ENCODE results near the gene HIBCH. TPM values are rescaled to one million over a fixed set of nuclear protein-coding genes. Genes with fewer than 3 reads are reported as not detected.

The HIBCH gene
- total and polyA plus RNA-seq, 2 experiments from 2014 or later = 10.4 to 29.0 TPM

DNA sequence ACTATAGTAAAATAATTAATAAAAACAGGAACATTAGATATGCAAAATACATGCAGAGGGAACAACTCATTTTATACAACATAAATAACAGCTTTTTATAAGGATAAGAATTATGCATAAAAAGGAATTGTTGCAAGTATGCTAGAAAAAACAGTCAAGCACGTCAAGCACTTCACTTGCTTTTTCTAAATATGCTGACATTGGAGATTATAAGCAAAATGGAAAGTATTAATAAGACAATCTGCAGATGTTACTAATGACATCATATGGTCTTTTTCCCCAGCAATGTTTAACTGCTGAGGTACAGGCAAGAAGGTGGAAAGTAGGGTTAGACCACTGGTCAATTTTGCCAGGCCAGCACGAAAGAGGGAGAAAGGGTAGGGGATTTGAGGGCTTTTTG, 111.7 kb downstream of the HIBCH start:
- Histone ChIP-seq H4K20me1 (ENCODE audit: insufficient read depth) (no peaks in the 10 kb centered on the region), H3K9me3 (ENCODE audit: low read depth) (no peaks in the 10 kb centered on the region), H3K9me2 (ENCODE audit: insufficient read depth) (no peaks in the 10 kb centered on the region), H3K4me2 (ENCODE audit: unreplicated experiment) (no peak overlapping the region), H3K4me3 (no peak overlapping the region), H2AFZ (no peak overlapping the region), H3K79me2 (ENCODE audit: insufficient read depth) (no peaks in the 10 kb centered on the region), H3F3A (ENCODE audit: insufficient read depth) (no peaks in the 10 kb centered on the region; the same call in 1 of the 2 replicates), H3K27ac (no peak overlapping the region), H3K36me3 (ENCODE audit: low read depth) (peaks cover 8% of the 10 kb centered on the region), H3K27me3 (replicated peaks; ENCODE audit: insufficient read depth) (no peaks in the 10 kb centered on the region), H3K9ac (no peak overlapping the region), H3K4me1 (ENCODE audit: insufficient read depth) (peaks cover 7% of the 10 kb centered on the region)
- in situ Hi-C loops (cut with MboI) = no loop called here
- WGBS, 2 experiments (ENCODE audit: low coverage in 1 of 2, low lambda C conversion rate in 2 of 2, missing lambda C conversion rate in 2 of 2) = 68 to 72% methylated on average over 2 of the region's 2 CpGs
- no peak for DNase-seq
- TF ChIP-seq EZH2phosphoT487 (IDR thresholded peaks at IDR 0.05; ENCODE audit: insufficient read depth, low read depth) (no peak), EZH2 (IDR thresholded peaks at IDR 0.05; ENCODE audit: insufficient read depth, poor library complexity, severe bottlenecking) (no peak)

DNA sequence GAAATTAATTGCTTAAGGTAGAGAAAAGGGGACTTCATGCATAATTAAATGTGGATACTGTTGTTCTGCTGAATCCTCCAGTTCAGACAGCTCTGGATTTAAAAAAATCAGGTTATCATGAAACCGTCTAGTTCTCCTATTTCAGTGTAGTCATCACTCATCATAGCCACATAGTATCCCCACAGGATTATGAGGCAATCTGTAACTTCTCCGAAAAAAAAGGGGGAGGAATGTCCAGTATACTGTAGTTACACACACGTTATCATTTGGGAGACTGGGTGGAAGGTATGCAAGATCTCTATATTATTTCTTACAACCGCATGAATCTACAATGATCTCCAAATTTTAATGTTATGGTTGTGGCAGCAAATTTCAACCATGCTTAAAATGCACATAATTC, 114.0 kb downstream of the HIBCH start:
- H3K4me3 ChIP-seq = no peak overlapping the region
- H3K27me3 ChIP-seq (replicated peaks; ENCODE audit: insufficient read depth) = no peaks in the 10 kb centered on the region
- peak; percentile 66 for DNase-seq
- no peaks in the 10 kb centered on the region for H4K20me1 ChIP-seq (ENCODE audit: insufficient read depth)
- no peak overlapping the region for H3K4me2 ChIP-seq (ENCODE audit: unreplicated experiment)
- H2AFZ ChIP-seq = no peak overlapping the region
- TF ChIP-seq EZH2 (IDR thresholded peaks at IDR 0.05; ENCODE audit: insufficient read depth, poor library complexity, severe bottlenecking) (no peak), EZH2phosphoT487 (IDR thresholded peaks at IDR 0.05; ENCODE audit: insufficient read depth, low read depth) (no peak)
- H3K9me2 ChIP-seq (ENCODE audit: insufficient read depth) = no peaks in the 10 kb centered on the region
- in situ Hi-C loops (cut with MboI) = no loop called here
- no peaks in the 10 kb centered on the region for H3K79me2 ChIP-seq (ENCODE audit: insufficient read depth)
- H3K27ac ChIP-seq = no peak overlapping the region
- WGBS, 2 experiments (ENCODE audit: low coverage in 1 of 2, low lambda C conversion rate in 2 of 2, missing lambda C conversion rate in 2 of 2) = 55 to 59% methylated on average over 4 of the region's 4 CpGs
- no peaks in the 10 kb centered on the region; the same call in 1 of the 2 replicates for H3F3A ChIP-seq (ENCODE audit: insufficient read depth)
- H3K9me3 ChIP-seq (ENCODE audit: low read depth) = no peaks in the 10 kb centered on the region
- peaks cover 7% of the 10 kb centered on the region for H3K4me1 ChIP-seq (ENCODE audit: insufficient read depth)
- H3K9ac ChIP-seq = no peak overlapping the region
- H3K36me3 ChIP-seq (ENCODE audit: low read depth) = peaks cover 9% of the 10 kb centered on the region

DNA sequence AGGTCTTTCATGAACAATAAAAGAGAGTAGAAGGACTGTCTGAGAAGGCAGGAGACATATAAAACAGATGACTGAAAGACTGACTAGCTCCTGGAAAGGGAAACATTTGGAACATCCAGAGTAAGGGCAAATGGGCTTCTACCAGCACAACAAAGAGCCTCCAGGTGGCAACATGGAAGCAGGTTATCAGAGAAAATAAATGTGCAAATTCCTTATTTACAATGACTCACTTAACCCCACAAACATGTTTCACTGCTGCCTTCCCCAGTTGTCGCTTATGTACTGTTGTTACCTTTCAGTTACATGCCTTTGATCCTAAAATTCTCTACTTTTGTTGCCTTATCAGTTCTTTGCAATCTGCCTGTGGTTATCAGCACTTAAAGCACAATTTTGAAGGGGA, 117.0 kb downstream of the HIBCH start:
- Histone ChIP-seq H3K9ac (no peak overlapping the region), H3K27me3 (replicated peaks; ENCODE audit: insufficient read depth) (no peaks in the 10 kb centered on the region), H3K4me2 (ENCODE audit: unreplicated experiment) (no peak overlapping the region), H2AFZ (no peak overlapping the region), H4K20me1 (ENCODE audit: insufficient read depth) (no peaks in the 10 kb centered on the region), H3K4me1 (ENCODE audit: insufficient read depth) (peaks cover 7% of the 10 kb centered on the region), H3F3A (ENCODE audit: insufficient read depth) (no peaks in the 10 kb centered on the region; the same call in 1 of the 2 replicates), H3K36me3 (ENCODE audit: low read depth) (peaks cover 9% of the 10 kb centered on the region), H3K4me3 (no peak overlapping the region), H3K9me3 (ENCODE audit: low read depth) (no peaks in the 10 kb centered on the region), H3K79me2 (ENCODE audit: insufficient read depth) (no peaks in the 10 kb centered on the region), H3K27ac (no peak overlapping the region), H3K9me2 (ENCODE audit: insufficient read depth) (no peaks in the 10 kb centered on the region)
- in situ Hi-C loops (cut with MboI) = no loop called here
- no peak for DNase-seq
- 100% methylated on average over 1 of the region's 1 CpG for WGBS, 2 experiments (ENCODE audit: low coverage in 1 of 2, low lambda C conversion rate in 2 of 2, missing lambda C conversion rate in 2 of 2)
- TF ChIP-seq EZH2phosphoT487 (IDR thresholded peaks at IDR 0.05; ENCODE audit: insufficient read depth, low read depth) (no peak), EZH2 (IDR thresholded peaks at IDR 0.05; ENCODE audit: insufficient read depth, poor library complexity, severe bottlenecking) (no peak)

DNA sequence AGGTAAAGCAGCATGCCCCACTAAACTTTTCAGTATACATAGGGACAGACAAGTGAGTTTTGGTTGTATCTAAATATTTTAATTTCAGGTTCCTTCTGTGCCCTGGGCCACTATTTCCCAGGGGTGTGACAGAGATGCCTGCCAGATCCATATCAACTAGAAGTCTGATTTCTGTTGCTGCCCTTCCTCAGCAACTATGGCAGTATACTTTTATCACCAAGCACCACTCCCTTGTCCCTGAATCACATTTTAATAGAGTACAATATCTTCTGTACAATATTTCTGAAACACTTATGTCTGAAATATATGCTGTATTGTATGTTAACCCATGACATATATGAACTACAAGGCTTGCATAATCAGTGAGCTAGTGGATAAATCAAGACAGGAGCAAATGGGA, 117.6 kb downstream of the HIBCH start:
- Histone ChIP-seq H3F3A (ENCODE audit: insufficient read depth) (no peaks in the 10 kb centered on the region; the same call in 1 of the 2 replicates), H4K20me1 (ENCODE audit: insufficient read depth) (no peaks in the 10 kb centered on the region), H3K4me1 (ENCODE audit: insufficient read depth) (peaks cover 7% of the 10 kb centered on the region), H3K9me3 (ENCODE audit: low read depth) (no peaks in the 10 kb centered on the region), H3K4me2 (ENCODE audit: unreplicated experiment) (no peak overlapping the region), H3K27ac (no peak overlapping the region), H2AFZ (no peak overlapping the region), H3K27me3 (replicated peaks; ENCODE audit: insufficient read depth) (no peaks in the 10 kb centered on the region), H3K4me3 (no peak overlapping the region), H3K9me2 (ENCODE audit: insufficient read depth) (no peaks in the 10 kb centered on the region), H3K36me3 (ENCODE audit: low read depth) (peaks cover 9% of the 10 kb centered on the region), H3K79me2 (ENCODE audit: insufficient read depth) (no peaks in the 10 kb centered on the region), H3K9ac (no peak overlapping the region)
- TF ChIP-seq EZH2phosphoT487 (IDR thresholded peaks at IDR 0.05; ENCODE audit: insufficient read depth, low read depth) = no peak
- no peak for TF ChIP-seq EZH2 (IDR thresholded peaks at IDR 0.05; ENCODE audit: insufficient read depth, poor library complexity, severe bottlenecking)
- in situ Hi-C loops (cut with MboI) = no loop called here
- no peak for DNase-seq

DNA sequence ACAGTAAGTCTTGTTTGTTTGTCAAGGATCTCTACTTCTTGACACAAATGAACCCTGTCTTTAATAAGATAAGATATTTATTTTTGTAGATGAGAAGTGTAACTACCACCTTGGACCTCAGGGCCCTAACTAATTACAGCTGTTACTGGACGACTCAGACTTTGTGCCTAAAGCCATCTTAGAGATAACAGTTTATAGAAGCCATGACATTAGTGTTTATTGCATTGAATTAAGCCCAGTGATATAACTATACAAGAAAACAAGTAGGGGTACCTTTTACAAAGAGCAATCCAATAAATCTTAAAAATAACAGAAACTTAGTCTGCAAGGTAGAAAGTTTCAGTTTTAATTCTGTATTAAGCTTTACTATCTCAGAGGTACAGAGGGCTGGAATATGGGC, 119.0 kb downstream of the HIBCH start:
- Histone ChIP-seq H2AFZ (no peak overlapping the region), H3K9me3 (ENCODE audit: low read depth) (no peaks in the 10 kb centered on the region), H3K27ac (no peak overlapping the region), H3K4me2 (ENCODE audit: unreplicated experiment) (no peak overlapping the region), H3K9me2 (ENCODE audit: insufficient read depth) (no peaks in the 10 kb centered on the region), H3K36me3 (ENCODE audit: low read depth) (peaks cover 9% of the 10 kb centered on the region), H3F3A (ENCODE audit: insufficient read depth) (no peaks in the 10 kb centered on the region), H4K20me1 (ENCODE audit: insufficient read depth) (no peaks in the 10 kb centered on the region), H3K9ac (no peak overlapping the region), H3K4me3 (no peak overlapping the region), H3K27me3 (replicated peaks; ENCODE audit: insufficient read depth) (no peaks in the 10 kb centered on the region), H3K4me1 (ENCODE audit: insufficient read depth) (peaks cover 4% of the 10 kb centered on the region), H3K79me2 (ENCODE audit: insufficient read depth) (no peaks in the 10 kb centered on the region)
- WGBS, 2 experiments (ENCODE audit: low coverage in 1 of 2, low lambda C conversion rate in 2 of 2, missing lambda C conversion rate in 2 of 2) = 89 to 97% methylated on average over 1 of the region's 1 CpG
- TF ChIP-seq EZH2 (IDR thresholded peaks at IDR 0.05; ENCODE audit: insufficient read depth, poor library complexity, severe bottlenecking) (no peak), EZH2phosphoT487 (IDR thresholded peaks at IDR 0.05; ENCODE audit: insufficient read depth, low read depth) (no peak)
- in situ Hi-C loops (cut with MboI) = no loop called here
- DNase-seq = no peak
